Mesendoderm (in vitro differentiated cells): ENCODE measurements around the gene MALAT1.
"Not testable (repeated sequence)": the region's sequence is repeated elsewhere in the genome, so short reads cannot be mapped to it uniquely, and the experiment has no call there.

Experiments
- DNase-seq: peaks from one replicate; pipeline ENCODE4 v3.0.0; 2013
- H2AK5ac ChIP-seq: 2 replicates; pipeline ENCODE4 v1.6.1; 2013; ENCODE audit warnings: low read length, inconsistent platforms
- H2BK120ac ChIP-seq: 2 replicates; pipeline ENCODE4 v1.6.1; 2013; ENCODE audit warnings: low read depth, mild to moderate bottlenecking, low read length, moderate library complexity, mixed read lengths
- H2BK15ac ChIP-seq: replicated peaks from 2 replicates; pipeline ENCODE4 v1.6.1; 2013; ENCODE audit warnings: low read depth, mild to moderate bottlenecking, moderate library complexity
- H2BK5ac ChIP-seq: 2 replicates; pipeline ENCODE4 v1.6.1; 2013; ENCODE audit warnings: low read length, inconsistent platforms
- H3K18ac ChIP-seq: 2 replicates; pipeline ENCODE4 v1.6.1; 2013; ENCODE audit warnings: mild to moderate bottlenecking, low read length, mixed read lengths
- H3K23ac ChIP-seq: one replicate; pipeline ENCODE4 v1.6.1; 2013; ENCODE audit warnings: low read length
- H3K27ac ChIP-seq: 2 replicates; pipeline ENCODE4 v1.5.1; 2013; ENCODE audit warnings: low read depth, mild to moderate bottlenecking, inconsistent platforms, low read length, moderate library complexity
- H3K27me3 ChIP-seq: 2 replicates; pipeline ENCODE4 v1.6.1; 2013; ENCODE audit warnings: low read length, control low read depth, mild to moderate bottlenecking, inconsistent platforms; ENCODE audit not compliant: insufficient read depth, poor library complexity
- H3K36me3 ChIP-seq: 2 replicates; pipeline ENCODE4 v1.6.1; 2013; ENCODE audit warnings: low read length, inconsistent platforms; ENCODE audit not compliant: control insufficient read depth, insufficient read depth
- H3K4ac ChIP-seq: one replicate; pipeline ENCODE4 v1.6.1; 2013; ENCODE audit warnings: low read depth, mild to moderate bottlenecking, low read length, moderate library complexity
- H3K4me1 ChIP-seq: 2 replicates; pipeline ENCODE4 v1.6.1; 2013; ENCODE audit warnings: low read depth, low read length, inconsistent platforms; ENCODE audit not compliant: control insufficient read depth
- H3K4me2 ChIP-seq: 2 replicates; pipeline ENCODE4 v1.6.1; 2013; ENCODE audit warnings: low read length
- H3K4me3 ChIP-seq: 2 replicates; pipeline ENCODE4 v1.5.1; 2013; ENCODE audit warnings: mild to moderate bottlenecking, low read length
- H3K56ac ChIP-seq: one replicate; pipeline ENCODE4 v1.6.1; 2013; ENCODE audit warnings: low read length
- H3K79me1 ChIP-seq: 2 replicates; pipeline ENCODE4 v1.6.1; 2013; ENCODE audit warnings: low read length, inconsistent platforms
- H3K79me2 ChIP-seq: 2 replicates; pipeline ENCODE4 v1.6.1; 2013; ENCODE audit warnings: mild to moderate bottlenecking, low read length; ENCODE audit not compliant: control insufficient read depth, insufficient read depth
- H3K9ac ChIP-seq: 2 replicates; pipeline ENCODE4 v1.6.1; 2013; ENCODE audit warnings: low read length, inconsistent platforms
- H4K5ac ChIP-seq: one replicate; pipeline ENCODE4 v1.6.1; 2013; ENCODE audit warnings: low read length
- H4K8ac ChIP-seq: one replicate; pipeline ENCODE4 v1.6.1; 2013; ENCODE audit warnings: low read depth, mild to moderate bottlenecking, control low read depth, low read length, moderate library complexity
- WGBS: extraction: QIAGEN DNeasy Blood & Tissue Kit; methylation state at CpG from one replicate; pipeline ENCODE4 v1.1.7; 2013; ENCODE audit warnings: low lambda C conversion rate, missing lambda C conversion rate; ENCODE audit not compliant: insufficient coverage; ENCODE audit errors: extremely low coverage; 5-methylcytosine and 5-hydroxymethylcytosine counted together

Gene MALAT1

GRCh38 chr11:65454696-65455456 is 44.0 kb upstream of the MALAT1 start:
- WGBS = no CpG with 5 or more reads among the region's 47 CpGs
- H3K4me1 ChIP-seq = no peaks in the 10 kb centered on the region
- H3K9ac ChIP-seq = peak overlapping the region; percentile 69
- H3K36me3 ChIP-seq = no peaks in the 10 kb centered on the region
- H2BK5ac ChIP-seq = no peak overlapping the region
- peaks cover 2% of the 10 kb centered on the region for H3K27me3 ChIP-seq
- DNase-seq = peak; percentile 90
- H3K4ac ChIP-seq = peak overlapping the region; percentile 41
- H3K4me3 ChIP-seq = peak overlapping the region; percentile 21
- H3K4me2 ChIP-seq = peak overlapping the region; percentile 64
- H2BK120ac ChIP-seq = no peak overlapping the region
- no peak overlapping the region for H2BK15ac ChIP-seq
- no peak overlapping the region for H2AK5ac ChIP-seq
- H3K56ac ChIP-seq = peak overlapping the region; percentile 92
- peak overlapping the region; percentile 42 for H3K18ac ChIP-seq
- H3K79me2 ChIP-seq = no peaks in the 10 kb centered on the region
- H3K27ac ChIP-seq = no peak overlapping the region
- H3K23ac ChIP-seq = no peak overlapping the region
- no peak overlapping the region for H4K8ac ChIP-seq
- no peaks in the 10 kb centered on the region for H3K79me1 ChIP-seq
- H4K5ac ChIP-seq = no peak overlapping the region

GRCh38 chr11:65456418-65456817 is 42.4 kb upstream of the MALAT1 start:
- Histone ChIP-seq H3K56ac (no peak overlapping the region), H3K79me1 (no peaks in the 10 kb centered on the region), H3K4me3 (no peak overlapping the region), H2BK15ac (no peak overlapping the region), H3K18ac (no peak overlapping the region), H3K4ac (no peak overlapping the region), H3K27ac (no peak overlapping the region), H4K5ac (no peak overlapping the region), H3K79me2 (no peaks in the 10 kb centered on the region), H3K27me3 (peaks cover 4% of the 10 kb centered on the region), H2BK5ac (no peak overlapping the region), H3K36me3 (no peaks in the 10 kb centered on the region), H3K9ac (no peak overlapping the region), H2BK120ac (no peak overlapping the region), H3K23ac (no peak overlapping the region), H3K4me1 (no peaks in the 10 kb centered on the region), H2AK5ac (no peak overlapping the region), H3K4me2 (no peak overlapping the region), H4K8ac (no peak overlapping the region)
- no CpG with 5 or more reads among the region's 3 CpGs for WGBS
- no peak for DNase-seq

GRCh38 chr11:65459552-65459951 is 39.3 kb upstream of the MALAT1 start:
- Histone ChIP-seq H3K4me2 (no peak overlapping the region), H3K23ac (no peak overlapping the region), H3K27ac (no peak overlapping the region), H2BK120ac (no peak overlapping the region), H3K4me1 (no peaks in the 10 kb centered on the region), H4K5ac (no peak overlapping the region), H3K18ac (no peak overlapping the region), H2BK15ac (no peak overlapping the region), H3K79me2 (no peaks in the 10 kb centered on the region), H2BK5ac (no peak overlapping the region), H3K79me1 (no peaks in the 10 kb centered on the region), H3K9ac (no peak overlapping the region), H3K4ac (no peak overlapping the region), H3K36me3 (no peaks in the 10 kb centered on the region), H3K4me3 (no peak overlapping the region), H4K8ac (no peak overlapping the region), H2AK5ac (no peak overlapping the region), H3K56ac (no peak overlapping the region), H3K27me3 (peaks cover 4% of the 10 kb centered on the region)
- DNase-seq = no peak
- no CpG with 5 or more reads among the region's 7 CpGs for WGBS

GRCh38 chr11:65465471-65465870 is 33.4 kb upstream of the MALAT1 start:
- not testable (repeated sequence) for H3K4me1 ChIP-seq, H4K8ac ChIP-seq, H3K18ac ChIP-seq, H3K56ac ChIP-seq, H3K4me3 ChIP-seq, H3K4ac ChIP-seq, H2BK5ac ChIP-seq, H4K5ac ChIP-seq, H2BK120ac ChIP-seq, H3K9ac ChIP-seq, H3K23ac ChIP-seq, H3K4me2 ChIP-seq, H2AK5ac ChIP-seq, H3K79me1 ChIP-seq, H3K36me3 ChIP-seq, H3K79me2 ChIP-seq, DNase-seq, H3K27me3 ChIP-seq, H2BK15ac ChIP-seq
- peak overlapping the region; percentile 11 for H3K27ac ChIP-seq
- no CpG with 5 or more reads among the region's 18 CpGs for WGBS

- H3K79me1 ChIP-seq, DNase-seq, H4K5ac ChIP-seq, H3K4me1 ChIP-seq, H2AK5ac ChIP-seq, H2BK5ac ChIP-seq, H3K27ac ChIP-seq, H3K9ac ChIP-seq, H3K36me3 ChIP-seq, H3K23ac ChIP-seq, H4K8ac ChIP-seq, H3K4me3 ChIP-seq, H3K4me2 ChIP-seq, H2BK120ac ChIP-seq, H3K4ac ChIP-seq, H3K18ac ChIP-seq, H2BK15ac ChIP-seq, H3K56ac ChIP-seq, H3K79me2 ChIP-seq, H3K27me3 ChIP-seq: not testable (repeated sequence)
- no CpG with 5 or more reads among the region's 6 CpGs for WGBS
These were observed 31.5 kb upstream of the MALAT1 start for GRCh38 chr11:65467306-65467705.

- Histone ChIP-seq H3K79me2 (no peaks in the 10 kb centered on the region), H2BK120ac (no peak overlapping the region), H2BK15ac (no peak overlapping the region), H3K4me3 (no peak overlapping the region), H3K79me1 (no peaks in the 10 kb centered on the region), H4K5ac (no peak overlapping the region), H3K56ac (no peak overlapping the region), H2BK5ac (no peak overlapping the region), H2AK5ac (no peak overlapping the region), H3K4ac (no peak overlapping the region), H3K18ac (no peak overlapping the region), H4K8ac (no peak overlapping the region), H3K4me1 (no peaks in the 10 kb centered on the region), H3K4me2 (no peak overlapping the region), H3K23ac (no peak overlapping the region), H3K27me3 (no peaks in the 10 kb centered on the region), H3K36me3 (no peaks in the 10 kb centered on the region), H3K27ac (no peak overlapping the region), H3K9ac (no peak overlapping the region)
- peak; percentile 91 for DNase-seq
- no CpG with 5 or more reads among the region's 3 CpGs for WGBS
These were observed 29.9 kb upstream of the MALAT1 start for GRCh38 chr11:65468874-65469333.
